ENCODE data around the gene IFNA5.

Gene IFNA5

DNA sequence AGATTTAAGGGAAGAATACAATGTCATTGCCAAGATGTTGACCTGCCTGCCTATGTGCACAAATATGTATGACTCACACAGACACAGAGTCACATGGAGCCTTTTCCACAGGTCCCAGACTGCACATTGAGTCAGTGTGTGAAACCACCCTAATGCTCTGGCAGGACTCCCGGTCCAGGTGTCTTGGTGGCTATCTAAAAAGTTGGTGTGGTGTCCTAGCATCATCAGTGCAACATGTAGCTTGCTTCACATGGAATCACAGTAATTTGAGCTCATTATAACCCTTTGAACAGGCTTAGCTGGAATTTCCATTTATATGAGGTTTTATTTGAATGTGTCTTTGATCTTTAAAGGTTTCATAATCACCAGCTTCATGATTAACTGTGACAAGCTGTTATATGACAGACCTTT, 10.7 kb downstream of the IFNA5 start:
- DNase-seq (ENCODE audit: low read depth in 3 of 3, low spot score in 1 of 3), result no peak

- no peak for DNase-seq (ENCODE audit: low read depth in 3 of 3, low spot score in 1 of 3)
Measured at GRCh38 chr9:21289848-21290247, 15.3 kb downstream of the IFNA5 start.

- DNase-seq (ENCODE audit: low read depth in 3 of 3, low spot score in 1 of 3), result no peak
Measured at GRCh38 chr9:21287280-21287679, 17.8 kb downstream of the IFNA5 start.

- no peak for DNase-seq (ENCODE audit: low read depth in 3 of 3, low spot score in 1 of 3)
Measured at GRCh38 chr9:21286659-21287058, 18.5 kb downstream of the IFNA5 start.

DNA sequence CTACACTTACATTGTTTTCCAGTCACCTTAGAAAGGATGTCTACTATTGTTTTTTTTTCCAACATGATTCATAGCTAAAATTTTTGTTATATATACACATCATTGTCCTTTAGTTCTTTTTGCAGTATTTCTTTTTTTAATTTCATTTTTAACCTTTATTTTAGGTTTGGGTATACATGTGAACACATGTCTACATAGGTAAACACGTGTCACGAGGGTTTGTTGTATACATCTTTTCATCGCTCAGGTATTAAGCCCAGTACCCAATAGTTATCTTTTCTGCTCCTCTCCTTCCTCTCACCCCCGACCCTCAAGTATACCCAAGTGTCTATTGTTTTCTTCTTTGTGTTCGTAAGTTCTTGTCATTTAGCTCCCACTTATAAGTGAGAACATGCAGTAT, 19.0 kb downstream of the IFNA5 start:
- no peak for DNase-seq (ENCODE audit: low read depth in 3 of 3, low spot score in 1 of 3)

DNA sequence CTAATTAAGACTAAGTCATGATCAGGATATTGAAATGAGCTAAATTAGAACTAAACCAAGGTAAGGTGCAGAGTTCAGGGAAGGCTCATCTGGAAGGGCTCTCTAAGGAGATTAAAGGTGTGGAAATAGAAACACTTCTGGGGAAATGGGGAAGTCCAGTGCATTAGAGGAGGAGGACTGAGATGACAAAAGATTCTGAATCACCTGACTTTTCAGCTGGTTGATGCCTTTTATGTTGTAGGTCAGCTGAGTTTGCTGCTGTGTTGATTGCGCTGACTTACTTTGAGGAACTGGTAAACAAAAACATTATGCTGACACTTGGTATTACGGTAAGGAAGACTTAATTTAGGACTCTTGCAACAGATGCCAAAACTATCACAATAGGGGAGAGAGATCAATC, 23.8 kb downstream of the IFNA5 start:
- DNase-seq (ENCODE audit: low read depth in 3 of 3, low spot score in 1 of 3), result no peak

- DNase-seq (ENCODE audit: low read depth in 3 of 3, low spot score in 1 of 3), result no peak
Measured at GRCh38 chr9:21268347-21268657, 36.8 kb downstream of the IFNA5 start.

GRCh38 chr9:21267485-21268346, 37.4 kb downstream of the IFNA5 start:
- no peak for DNase-seq (ENCODE audit: low read depth in 3 of 3, low spot score in 1 of 3)

DNA sequence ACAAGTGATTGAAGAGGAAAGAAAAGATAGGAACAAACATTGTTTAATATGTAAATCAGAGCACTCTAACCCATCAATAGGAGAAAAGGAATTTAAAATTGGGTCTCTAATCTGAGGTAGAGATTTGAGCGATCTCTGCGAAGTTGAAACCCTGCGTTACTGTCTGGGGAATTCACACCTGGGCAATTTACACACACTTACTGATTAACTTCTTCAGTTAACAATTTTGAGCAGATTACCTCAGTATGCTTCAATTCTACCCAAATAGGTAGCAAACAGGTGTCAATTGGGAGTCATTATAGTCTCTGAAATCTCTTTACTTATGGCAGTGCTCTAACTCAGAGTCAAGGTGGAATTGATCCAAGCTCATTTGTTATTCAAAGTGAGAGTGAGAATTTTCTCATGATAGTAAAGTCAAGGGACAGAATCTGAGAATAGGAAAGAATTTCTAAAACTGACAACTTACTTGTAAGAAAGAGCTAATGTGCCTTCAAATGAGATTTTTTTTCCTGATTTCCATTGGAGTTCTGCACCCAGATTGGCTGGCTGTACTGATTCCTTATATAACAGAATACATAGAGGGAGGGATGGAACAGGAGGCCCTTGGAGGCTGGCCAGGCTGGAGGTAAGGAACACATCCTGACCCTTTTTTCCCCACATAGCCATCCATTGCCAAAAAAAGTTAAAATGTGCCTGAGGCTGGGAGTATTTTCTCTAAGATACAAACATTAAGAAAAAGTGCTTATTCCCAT, 38.2 kb downstream of the IFNA5 start:
- no peak for DNase-seq (ENCODE audit: low read depth in 3 of 3, low spot score in 1 of 3)

- DNase-seq (ENCODE audit: low read depth in 3 of 3, low spot score in 1 of 3), result no peak
Measured at GRCh38 chr9:21265421-21266189, 39.5 kb downstream of the IFNA5 start.

GRCh38 chr9:21255538-21256212, 49.4 kb downstream of the IFNA5 start:
- DNase-seq (ENCODE audit: low read depth in 3 of 3, low spot score in 1 of 3), result no peak

Data from stimulated activated CD4-positive, alpha-beta T cell treated with anti-CD3 and anti-CD28 coated beads, TNF-alpha, amount 100 ng/mL, for 1 hour (primary cell).